WTC11 (cell line): ENCODE measurements around the gene ANKRD29. TPM values are rescaled to one million over a fixed set of nuclear protein-coding genes. Genes with fewer than 3 reads are reported as not detected.

ENCODE experiments used
- ATAC-seq: fragments of 200-7000 bp; cut with Tn5 transposase; 2 replicates; pipeline ENCODE4 v1.10.0; 2021; ENCODE audit warnings: mild to moderate bottlenecking, moderate library complexity
- CTCF ChIA-PET: fragments of 300-600 bp; sonication (Branson Sonifier 250); formaldehyde crosslinking; loops from one replicate; lab custom pipeline; 2021; ENCODE audit warnings: antibody characterized with exemption; lab: Charles Lee
- POLR2A ChIA-PET: fragments of 350-600 bp; sonication (Branson Sonifier 250); formaldehyde crosslinking; loops from one replicate; lab custom pipeline; 2021; ENCODE audit warnings: antibody characterized with exemption; lab: Charles Lee
- DNase-seq: peaks from one replicate; pipeline ENCODE4 v3.0.0; 2021; ENCODE audit warnings: low spot score
- H3K27ac Mint-ChIP-seq: 2 replicates; pipeline ENCODE4 v1.8.0; 2021; ENCODE audit warnings: mixed read lengths
- H3K27me3 Mint-ChIP-seq: 2 replicates; pipeline ENCODE4 v1.8.0; 2021; ENCODE audit warnings: low read depth, mild to moderate bottlenecking, moderate library complexity, mixed read lengths
- H3K36me3 Mint-ChIP-seq: 2 replicates; pipeline ENCODE4 v1.8.0; 2021; ENCODE audit warnings: mixed read lengths
- H3K4me1 Mint-ChIP-seq: 2 replicates; pipeline ENCODE4 v1.8.0; 2022; ENCODE audit warnings: mixed read lengths
- H3K4me3 Mint-ChIP-seq: 2 replicates; pipeline ENCODE4 v1.8.0; 2021; ENCODE audit warnings: mild to moderate bottlenecking, moderate library complexity, mixed read lengths
- H3K9me3 Mint-ChIP-seq: 2 replicates; pipeline ENCODE4 v1.8.0; 2021; ENCODE audit warnings: mixed read lengths
- AFF4 ChIP-seq: sonication (generic); formaldehyde crosslinking; IDR thresholded peaks from 2 replicates; pipeline ENCODE4 v1.8.1; 2023; ENCODE audit warnings: mild to moderate bottlenecking, missing genetic modification reagents, borderline replicate concordance
- FOXP4 ChIP-seq: sonication (generic); formaldehyde crosslinking; IDR thresholded peaks from 2 replicates; pipeline ENCODE4 v1.8.0; 2022; ENCODE audit warnings: mild to moderate bottlenecking, missing genetic modification reagents
- NFATC4 ChIP-seq: fragments of 250-450 bp; sonication (Bioruptor Pico); IDR thresholded peaks from 2 replicates; pipeline ENCODE4 v1.9.0; 2021; ENCODE audit warnings: mild to moderate bottlenecking
- PRDM15 ChIP-seq: sonication (generic); formaldehyde crosslinking; IDR thresholded peaks from 2 replicates; pipeline ENCODE4 v1.8.0; 2022; ENCODE audit warnings: missing genetic modification reagents
- SMAD3 ChIP-seq: sonication (generic); formaldehyde crosslinking; IDR thresholded peaks from 2 replicates; pipeline ENCODE4 v1.8.0; 2022; ENCODE audit warnings: missing genetic modification reagents, mild to moderate bottlenecking, borderline replicate concordance
- ZNF512 ChIP-seq: sonication (generic); formaldehyde crosslinking; IDR thresholded peaks from 2 replicates; pipeline ENCODE4 v1.8.1; 2022; ENCODE audit warnings: missing genetic modification reagents, borderline replicate concordance
- total RNA-seq: library from RNA; stranded (reverse); gene quantifications from 3 replicates; pipeline ENCODE4 v1.2.3, GENCODE V29; 2021
- TF ChIP-seq, protein P1 (sequence below): sonication (generic); formaldehyde crosslinking; IDR thresholded peaks from 2 replicates; pipeline ENCODE4 v1.8.0; 2022; ENCODE audit warnings: mild to moderate bottlenecking, missing genetic modification reagents

ANKRD29 gene
- total RNA-seq, 1 experiment from 2014 or later: 4.9 TPM

DNA sequence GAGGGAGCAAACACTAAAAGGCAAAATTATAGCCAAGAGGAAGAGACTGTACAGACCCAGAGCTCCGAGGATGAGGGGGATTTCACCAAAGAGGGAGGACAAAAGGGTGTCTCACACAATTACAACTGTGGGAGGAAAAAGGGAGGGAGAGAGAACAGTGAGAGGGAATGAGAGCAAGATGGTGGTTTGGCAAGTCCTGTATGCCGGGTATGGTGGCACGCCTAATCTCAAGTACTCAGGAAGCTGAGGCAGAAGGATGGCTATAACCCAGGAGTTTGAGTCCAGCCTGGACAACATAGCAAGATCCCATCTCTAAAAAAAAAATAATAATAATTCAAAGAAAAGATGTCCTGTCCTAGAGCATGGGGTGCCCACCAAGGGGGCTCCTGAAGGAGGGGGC lies 110.7 kb downstream of the ANKRD29 start (continued):
- no peak for TF ChIP-seq PRDM15 (CRISPR knock-in tag)
- no peak for TF ChIP-seq SMAD3 (CRISPR knock-in tag)

DNA sequence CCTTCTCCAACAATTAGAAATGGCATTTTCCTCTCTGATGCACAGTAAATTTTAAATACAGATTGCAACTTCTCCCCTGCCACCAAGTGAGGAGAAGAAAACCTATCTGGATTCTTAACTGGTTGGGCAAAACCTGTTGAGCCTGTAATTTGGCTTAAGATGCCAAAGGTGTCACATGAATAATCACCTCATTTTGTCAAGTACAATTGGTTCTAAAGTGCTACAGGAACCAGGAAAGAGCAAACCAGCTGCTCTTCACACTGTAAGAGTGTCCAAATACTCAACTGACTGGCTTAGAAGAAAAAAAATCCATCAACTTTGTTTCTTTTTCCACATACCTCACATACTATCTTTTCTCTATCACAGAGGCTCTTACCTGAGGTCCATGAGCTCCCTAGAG lies 111.8 kb downstream of the ANKRD29 start:
- H3K4me3 Mint-ChIP-seq: no peak overlapping the region
- no peak for TF ChIP-seq AFF4
- no peak for TF ChIP-seq FOXP4 (CRISPR knock-in tag)
- TF ChIP-seq, protein P1, sequence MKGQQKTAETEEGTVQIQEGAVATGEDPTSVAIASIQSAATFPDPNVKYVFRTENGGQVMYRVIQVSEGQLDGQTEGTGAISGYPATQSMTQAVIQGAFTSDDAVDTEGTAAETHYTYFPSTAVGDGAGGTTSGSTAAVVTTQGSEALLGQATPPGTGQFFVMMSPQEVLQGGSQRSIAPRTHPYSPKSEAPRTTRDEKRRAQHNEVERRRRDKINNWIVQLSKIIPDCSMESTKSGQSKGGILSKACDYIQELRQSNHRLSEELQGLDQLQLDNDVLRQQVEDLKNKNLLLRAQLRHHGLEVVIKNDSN (CRISPR knock-in tag): no peak
- no peak for TF ChIP-seq NFATC4 (CRISPR knock-in tag)
- no peak for TF ChIP-seq ZNF512
- H3K4me1 Mint-ChIP-seq: no peaks in the 10 kb centered on the region
- DNase-seq: no peak
- no peaks in the 10 kb centered on the region for H3K9me3 Mint-ChIP-seq
- peaks cover 67% of the 10 kb centered on the region for H3K36me3 Mint-ChIP-seq
- H3K27me3 Mint-ChIP-seq: no peaks in the 10 kb centered on the region
- ChIA-PET CTCF (no interaction called here), POLR2A (no interaction called here)
- no peak for ATAC-seq
- H3K27ac Mint-ChIP-seq: no peak overlapping the region

Other genes with a start within 250 kb of the ANKRD29 start
- 19.4 to 23.6 TPM (median 23.1 TPM) in 3 replicates for gene RIOK3, start 209.6 kb downstream of the ANKRD29 start, total RNA-seq
- 15.6 to 17.1 TPM (median 17.0 TPM) in 3 replicates for gene RMC1, start 159.4 kb downstream of the ANKRD29 start, total RNA-seq
- gene NPC1, start 76.4 kb downstream of the ANKRD29 start, total RNA-seq: 23.9 to 38.3 TPM (median 27.3 TPM) in 3 replicates
- 0.50 to 0.89 TPM (median 0.83 TPM) in 3 replicates for gene LAMA3, start 26.5 kb upstream of the ANKRD29 start, total RNA-seq